HPDE6-E6E7 (cell line): ENCODE measurements around the gene DERL3.

Source experiments
- DNase-seq: peaks from one replicate; pipeline ENCODE4 v3.0.0; 2011; ENCODE audit warnings: missing footprints; ENCODE audit errors: extremely low spot score

The DERL3 gene

DNA sequence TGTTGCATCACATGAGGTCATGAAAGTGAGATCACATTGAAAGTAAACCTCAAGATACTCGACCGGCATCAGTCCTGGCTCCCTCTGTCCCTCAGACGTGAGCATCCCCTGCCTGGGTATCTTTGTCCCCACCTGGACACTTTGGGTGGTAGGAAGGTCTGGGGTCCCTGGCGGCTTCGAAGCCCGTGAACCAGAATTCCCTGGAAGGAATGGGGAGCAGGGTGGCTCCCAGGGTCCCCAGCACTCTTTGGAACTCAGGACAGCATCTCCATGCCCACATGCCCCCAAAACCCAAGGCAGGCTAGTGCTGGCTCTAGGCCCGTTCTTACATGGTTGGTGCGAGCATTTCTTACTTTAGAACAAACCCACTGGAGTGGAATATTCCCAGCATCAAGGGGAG is 7.5 kb downstream of the DERL3 start:
- DNase-seq = no peak

DNA sequence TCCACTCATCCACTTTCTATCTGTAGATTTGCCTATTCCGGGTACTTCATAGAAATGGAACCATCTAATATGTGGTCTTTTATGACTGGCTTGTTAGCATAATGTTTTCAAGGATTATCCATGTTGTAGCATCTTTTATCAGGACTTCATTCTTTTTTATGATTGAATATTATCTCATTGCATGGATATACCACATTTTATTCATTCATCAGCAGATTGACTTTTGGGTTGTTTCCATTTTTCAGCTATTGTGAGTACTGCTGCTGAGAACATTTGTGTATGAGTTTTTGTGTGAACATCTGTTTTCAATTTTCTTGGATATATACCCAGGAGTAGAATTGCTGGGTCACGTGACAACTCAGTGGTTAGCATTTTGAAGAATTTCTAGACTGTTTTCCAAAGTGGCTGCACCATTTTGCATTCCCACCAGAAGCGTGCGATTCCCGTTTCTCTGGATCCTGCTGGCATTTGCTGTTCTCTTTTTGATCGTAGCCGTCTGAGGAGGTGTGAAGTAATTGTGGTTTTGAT is 8.9 kb downstream of the DERL3 start:
- DNase-seq = no peak

DNA sequence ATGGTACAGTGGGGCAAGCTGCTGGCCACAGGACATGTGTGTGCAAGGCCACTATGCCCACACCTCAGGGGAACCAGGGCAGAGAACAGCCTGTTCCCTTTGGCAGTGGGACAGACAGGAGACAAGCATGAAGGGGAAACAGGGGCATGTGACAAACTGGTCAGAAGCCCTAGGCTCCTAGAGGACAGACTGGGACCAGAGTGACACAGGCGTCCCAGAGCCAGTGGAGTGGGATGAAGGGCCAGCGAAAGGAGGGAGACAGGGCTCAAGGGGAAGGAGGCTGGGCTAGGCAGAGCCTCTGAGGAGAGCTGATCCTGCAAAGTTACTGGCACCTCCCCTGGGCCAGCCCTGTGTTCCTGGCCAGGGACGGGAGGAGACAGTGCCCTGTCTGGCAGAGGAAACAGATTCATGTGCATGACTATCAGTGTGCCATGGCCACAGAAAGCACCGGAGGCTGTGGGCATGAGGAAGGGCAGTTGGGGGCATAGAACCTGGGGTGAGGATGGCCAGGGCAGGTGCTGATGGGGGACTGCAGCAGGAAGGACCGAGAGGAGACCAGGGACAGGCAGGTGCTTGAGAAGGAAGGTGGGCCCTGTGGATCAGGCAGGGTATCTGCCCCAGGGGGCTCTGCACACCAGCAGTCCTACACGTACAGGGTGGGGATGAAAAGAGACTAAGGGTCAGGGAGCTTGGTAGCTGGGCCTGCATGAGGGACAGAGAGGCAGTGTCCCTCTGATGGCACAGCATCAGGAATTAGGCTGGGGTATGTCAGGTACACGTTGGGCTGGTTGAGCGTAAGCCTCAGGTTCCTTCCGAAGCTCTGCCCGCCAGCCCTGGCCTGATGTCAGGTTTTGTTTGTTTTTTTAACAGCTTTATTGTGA is 9.8 kb downstream of the DERL3 start:
- no peak for DNase-seq

DNA sequence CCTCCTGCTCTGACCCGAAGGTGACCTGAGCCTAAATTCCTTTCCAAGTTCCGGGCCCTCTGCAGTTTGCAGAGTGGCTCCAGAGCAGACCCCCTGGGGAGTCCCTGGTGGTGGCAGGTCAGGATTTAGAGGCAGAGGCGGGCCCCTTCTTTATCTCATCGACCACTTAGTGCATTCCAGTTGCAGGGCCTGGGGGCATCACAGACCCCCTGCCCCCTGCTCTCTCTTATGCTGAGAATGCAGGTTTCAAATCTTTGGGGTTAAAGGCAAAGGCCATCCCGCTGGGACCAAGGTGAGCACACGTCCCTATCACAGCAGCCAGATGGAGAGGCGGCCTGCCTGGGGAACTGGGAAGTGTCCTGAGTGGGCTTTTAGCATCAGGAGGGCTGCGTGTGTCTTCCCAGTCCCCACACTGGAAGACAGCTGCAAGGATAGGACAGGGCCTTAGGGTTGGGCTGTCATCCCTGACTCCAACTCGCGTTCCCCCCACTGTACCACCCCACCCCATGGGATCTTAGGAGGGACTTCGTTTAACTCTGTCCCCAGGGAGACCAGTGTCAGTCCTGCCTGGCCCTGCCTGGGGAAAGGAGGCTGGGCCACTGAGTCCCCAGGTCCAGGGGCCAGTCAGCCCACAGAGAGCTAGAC is 11.3 kb downstream of the DERL3 start:
- DNase-seq = no peak

DNA sequence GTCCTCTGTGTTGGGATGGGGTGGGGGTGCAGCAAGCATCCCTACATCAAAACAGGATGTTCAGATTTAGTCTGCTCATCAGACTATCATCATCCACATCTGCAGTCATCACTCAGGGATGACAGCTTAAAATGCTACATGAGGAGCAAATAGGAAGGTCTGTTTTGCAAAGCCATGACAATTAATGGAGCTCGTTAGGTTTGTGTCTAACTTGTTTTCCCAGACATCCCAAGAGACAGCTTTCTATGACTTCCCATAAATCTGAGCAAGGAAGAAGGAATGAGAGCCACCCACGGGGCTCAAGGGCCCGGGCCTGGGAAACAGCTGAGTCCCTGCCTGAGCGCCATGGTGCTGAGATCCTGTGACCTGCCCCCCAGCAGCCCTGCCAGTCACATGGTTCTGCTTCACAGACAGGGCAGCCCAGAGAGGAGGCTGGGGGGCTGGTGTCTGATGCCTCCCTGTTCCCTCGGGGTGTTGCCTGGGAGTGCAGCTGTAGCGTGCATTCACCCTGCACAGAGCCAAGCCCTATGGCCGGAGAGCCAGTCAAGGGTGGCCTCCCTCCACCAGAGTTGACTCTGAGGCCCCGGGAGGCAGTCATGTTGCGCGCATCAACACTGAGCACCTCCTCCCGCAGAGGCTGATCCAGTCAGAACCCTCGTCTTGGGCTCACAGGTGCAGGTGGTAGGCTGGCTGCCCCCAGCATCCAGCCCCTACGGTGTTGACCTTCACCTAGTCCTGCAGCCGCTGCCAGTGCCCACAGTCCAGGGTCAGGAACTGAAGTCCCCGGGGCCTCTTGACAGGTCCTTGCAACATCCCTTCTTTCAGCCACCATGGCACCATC is 12.1 kb downstream of the DERL3 start:
- no peak for DNase-seq

DNA sequence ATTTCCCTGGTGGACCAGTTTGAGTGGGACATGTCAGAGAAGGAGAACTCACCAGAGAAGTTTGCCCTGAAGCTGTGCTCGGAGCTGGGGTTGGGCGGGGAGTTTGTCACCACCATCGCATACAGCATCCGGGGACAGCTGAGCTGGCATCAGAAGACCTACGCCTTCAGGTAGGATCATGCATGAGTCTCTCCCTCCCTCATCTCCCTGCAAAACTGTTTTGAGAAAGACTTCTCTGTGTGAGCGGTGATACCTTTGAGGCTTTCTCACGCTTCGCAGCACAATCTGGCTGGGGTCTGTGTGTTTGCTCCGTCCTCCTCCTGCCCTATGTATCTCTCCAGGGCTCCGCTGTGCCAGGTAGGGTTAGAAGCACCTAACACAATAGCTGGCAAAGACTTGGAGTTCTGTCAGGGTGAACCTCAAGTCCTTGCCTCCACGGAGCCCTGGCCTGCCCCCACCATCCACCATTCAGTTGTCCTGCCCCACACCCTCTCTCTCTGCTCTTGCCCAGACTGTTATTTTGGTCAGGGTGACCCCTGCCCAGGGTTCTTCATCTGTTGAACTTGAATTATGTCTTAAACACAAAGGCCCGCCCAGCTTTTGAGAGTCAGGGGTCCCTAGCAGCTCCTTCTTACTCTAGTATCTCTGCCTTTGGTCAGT is 13.4 kb downstream of the DERL3 start:
- DNase-seq = no peak

DNA sequence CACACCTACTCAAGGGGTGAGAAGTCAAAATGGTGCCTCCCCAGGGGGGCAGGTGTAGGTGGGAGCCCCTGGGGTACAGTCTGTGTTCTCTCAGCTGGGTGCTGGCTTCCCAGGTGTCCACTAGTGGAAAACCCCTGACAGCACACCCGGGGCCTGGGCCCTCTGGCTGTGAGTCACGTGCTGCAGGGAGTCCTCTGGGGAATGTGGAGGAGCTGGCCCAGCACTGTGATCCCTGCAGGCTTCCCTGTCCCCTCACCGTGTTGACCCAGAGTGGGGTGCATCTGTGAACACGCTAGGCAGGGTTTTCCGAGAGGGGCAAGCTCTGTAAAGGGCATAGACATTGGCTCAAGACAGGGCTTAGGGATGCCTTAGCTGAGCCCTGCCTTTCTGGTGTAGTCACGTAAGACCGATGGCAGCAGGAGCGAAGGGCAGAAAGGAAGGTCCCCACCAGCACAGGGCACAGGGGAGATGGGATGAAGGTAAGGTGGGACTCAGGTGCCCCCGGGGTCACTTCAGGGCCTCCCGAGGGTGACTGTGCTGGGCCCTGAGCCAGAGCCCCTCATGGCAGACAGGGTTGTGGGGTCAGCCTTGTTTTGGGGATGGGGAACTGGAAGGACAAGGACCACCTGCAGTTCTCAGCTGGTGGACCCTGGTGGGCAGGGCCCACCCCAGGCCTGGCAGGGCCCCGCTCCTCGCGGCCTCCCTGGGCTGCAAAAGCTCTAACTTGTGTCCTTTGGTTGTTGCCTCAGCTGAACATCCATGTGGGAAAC is 14.1 kb downstream of the DERL3 start:
- no peak for DNase-seq

DNA sequence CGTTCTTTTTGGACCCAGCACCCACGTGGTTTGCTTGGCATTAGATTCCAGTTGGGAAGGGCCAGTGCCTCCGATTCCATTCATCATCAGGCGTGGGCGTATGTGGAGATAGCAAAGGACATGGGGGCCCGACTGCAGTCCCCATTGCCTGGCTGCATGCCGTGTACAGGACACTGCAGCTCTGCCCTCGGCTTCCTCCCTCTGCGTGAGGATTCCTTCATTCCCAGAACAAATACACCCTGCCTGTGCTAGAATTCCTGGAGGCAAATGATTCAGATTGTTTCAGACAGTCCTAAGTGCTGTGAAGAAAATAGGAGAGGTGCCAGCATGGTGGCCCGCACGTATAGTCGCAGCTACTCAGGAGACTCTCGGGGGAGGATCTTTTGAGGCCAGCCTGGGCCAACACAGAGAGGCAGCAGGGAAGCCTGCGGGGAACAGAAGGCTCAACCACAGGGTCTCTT is 15.4 kb downstream of the DERL3 start:
- DNase-seq = no peak

DNA sequence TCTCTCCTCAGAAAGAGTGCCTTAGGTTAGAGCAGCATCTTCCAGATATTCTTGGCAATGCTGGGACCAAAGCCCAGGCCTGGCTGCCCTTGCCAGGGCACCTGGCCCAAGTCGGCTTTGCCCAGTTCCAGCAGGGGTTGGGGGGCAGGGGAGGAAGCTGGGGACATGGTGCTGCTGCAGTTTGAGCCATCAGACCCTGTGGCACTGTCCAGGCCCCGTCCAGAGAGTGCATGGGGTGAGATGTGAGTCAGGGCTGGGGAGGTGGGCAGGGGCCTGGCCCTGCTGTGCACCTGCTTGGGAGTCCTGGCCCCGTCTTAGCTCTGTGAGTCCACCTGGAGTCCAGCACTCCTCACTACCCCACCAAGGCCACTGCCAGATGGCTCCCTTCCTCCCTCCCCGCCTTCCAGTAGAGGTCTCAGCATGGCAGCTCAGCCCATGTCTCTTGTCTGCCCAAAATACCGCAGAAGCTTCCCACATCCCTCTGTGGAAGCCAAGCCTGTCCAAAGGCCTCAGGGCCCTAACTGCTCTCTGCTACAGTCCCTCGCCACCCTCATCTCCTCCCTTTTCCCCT is 16.6 kb downstream of the DERL3 start:
- no peak for DNase-seq

DNA sequence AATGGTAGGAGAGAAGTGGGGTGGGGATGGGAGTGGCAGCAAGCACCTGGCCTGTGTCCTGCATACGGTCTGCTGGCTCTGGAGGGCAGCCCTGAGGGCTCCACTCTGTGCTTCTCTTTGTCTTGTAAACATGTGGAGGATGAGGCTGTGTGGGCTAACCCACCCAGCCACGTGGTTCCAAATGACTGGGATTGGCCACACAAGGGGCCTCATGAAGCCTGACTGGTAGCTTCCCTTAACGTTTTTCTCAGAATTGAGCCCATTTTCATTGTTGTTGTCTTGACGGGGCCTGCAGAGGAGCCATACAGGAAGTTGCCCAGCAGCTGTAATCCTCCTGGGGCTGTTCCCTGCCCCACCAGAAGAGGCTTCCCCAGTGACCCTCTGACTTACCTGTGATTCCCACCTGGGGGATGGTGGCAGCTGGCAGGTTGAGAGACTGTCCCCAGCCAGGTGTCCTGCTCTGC is 18.0 kb downstream of the DERL3 start:
- DNase-seq = no peak

DNA sequence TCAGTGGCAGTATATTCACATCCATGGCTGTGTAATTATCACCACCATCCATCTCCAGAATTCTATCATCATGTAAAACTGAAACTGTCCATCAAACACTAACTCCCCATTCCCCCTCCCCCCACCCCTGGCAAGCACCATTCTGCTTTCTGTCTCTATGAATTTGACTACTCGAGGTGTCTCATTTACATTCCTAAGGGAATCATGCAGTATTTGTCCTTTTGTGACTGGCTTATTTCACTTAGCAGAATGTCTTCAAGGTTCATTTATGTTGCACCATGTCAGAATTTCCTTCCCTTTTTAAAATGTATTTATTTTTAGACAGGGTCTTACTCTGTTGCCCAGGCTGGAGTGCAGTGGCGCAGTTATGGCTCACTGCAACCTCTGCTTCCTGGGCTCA is 20.3 kb downstream of the DERL3 start:
- no peak for DNase-seq

DNA sequence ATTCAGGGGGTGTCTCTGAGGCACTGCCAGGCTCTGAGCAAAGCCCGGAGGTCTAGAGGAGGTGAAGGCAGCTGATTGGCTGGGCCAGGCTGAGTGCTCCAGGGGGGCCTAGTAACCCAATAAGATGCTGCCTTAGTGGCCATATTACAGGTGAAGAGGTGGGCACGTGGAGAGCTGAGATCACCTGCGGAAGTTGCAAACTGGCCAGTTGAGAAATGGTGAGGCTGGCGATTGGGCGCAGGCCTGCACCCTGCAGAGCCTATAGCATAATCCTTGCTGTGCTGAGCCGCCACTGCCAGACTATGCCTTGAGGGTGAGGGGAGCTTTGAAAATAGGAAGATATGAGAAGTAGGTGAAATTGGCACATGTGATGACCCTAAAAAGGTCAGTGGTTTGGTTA is 21.7 kb downstream of the DERL3 start:
- DNase-seq = no peak

DNA sequence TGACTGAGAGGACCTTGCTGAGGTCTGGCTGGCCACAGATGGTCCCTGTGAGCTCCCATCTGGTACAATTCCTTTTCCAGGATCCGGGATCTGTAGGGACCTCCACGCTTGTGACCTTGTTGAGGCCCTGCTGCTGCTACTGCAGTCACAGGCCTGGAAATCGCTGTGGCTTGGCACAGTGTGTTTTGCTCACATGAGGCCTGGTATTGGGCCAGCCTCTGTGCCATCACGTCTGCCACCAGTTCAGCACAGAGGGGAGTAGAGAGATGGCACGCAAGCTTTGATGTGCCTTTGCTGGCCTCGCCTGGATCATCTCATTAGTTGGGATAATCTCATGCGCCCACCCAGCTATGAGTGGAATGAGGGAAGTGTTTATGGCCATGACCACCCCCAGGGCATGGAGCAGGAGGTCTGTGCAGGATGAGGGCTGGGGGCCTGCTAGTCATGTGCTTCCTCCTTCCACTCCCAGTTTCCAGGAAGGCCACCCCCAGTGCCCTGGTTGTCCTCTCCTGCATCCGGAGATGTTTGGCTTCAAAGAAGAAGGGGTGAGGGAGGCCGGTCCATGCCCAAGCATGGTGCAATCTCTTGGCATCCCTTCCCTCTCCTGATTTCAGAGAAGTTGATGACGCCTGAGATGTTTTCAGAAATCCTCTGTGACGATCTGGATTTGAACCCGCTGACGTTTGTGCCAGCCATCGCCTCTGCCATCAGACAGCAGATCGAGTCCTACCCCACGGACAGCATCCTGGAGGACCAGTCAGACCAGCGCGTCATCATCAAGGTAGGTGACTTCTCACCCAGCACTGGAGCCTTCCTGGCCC is 22.4 kb downstream of the DERL3 start:
- DNase-seq = no peak

DNA sequence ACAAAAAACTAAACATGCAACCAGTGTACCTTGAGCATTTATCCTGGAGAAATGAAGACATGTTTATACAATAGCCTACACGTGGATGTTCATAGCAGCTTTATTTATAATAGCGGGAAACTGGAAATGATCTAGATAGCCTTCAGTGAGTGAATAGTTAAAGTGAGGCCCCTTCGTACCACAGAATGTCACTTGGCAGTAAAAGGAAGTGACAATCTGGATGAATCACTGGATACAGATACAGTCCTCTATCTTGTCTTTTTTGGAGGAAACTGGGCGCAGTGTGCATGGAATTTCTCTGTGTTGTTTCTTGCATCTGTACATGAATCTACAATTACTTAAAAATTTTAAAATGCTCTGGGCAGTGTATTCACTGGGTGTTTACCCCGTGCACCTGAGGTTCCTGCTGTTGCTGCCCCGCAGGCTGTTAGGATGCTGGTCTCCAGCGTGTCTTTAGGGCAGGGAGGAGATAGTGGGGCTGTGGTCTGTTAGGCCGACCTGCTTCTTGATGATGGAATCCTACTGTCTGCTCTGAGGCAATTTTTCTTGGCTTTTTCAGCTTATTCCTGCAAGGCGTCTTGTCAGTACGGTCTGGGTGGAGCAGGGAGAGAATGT is 23.2 kb downstream of the DERL3 start:
- no peak for DNase-seq

DNA sequence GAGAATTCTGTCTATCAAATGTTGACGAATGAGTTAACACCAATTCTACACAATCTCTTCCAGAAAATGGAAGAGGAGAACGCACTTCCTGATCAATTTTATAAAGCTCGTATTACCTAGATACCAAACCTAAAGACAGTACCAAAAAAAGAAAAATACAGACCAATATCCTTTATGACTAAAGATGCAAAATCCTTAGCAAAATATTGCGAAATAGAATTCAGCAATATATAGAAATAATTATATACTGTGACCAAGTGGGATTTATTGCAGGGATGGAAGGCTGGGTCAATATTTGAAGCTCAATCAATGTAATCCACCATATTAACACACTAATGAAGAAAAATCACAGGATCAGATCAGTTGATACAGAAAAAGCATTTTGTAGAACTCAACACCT is 26.4 kb downstream of the DERL3 start:
- no peak for DNase-seq

DNA sequence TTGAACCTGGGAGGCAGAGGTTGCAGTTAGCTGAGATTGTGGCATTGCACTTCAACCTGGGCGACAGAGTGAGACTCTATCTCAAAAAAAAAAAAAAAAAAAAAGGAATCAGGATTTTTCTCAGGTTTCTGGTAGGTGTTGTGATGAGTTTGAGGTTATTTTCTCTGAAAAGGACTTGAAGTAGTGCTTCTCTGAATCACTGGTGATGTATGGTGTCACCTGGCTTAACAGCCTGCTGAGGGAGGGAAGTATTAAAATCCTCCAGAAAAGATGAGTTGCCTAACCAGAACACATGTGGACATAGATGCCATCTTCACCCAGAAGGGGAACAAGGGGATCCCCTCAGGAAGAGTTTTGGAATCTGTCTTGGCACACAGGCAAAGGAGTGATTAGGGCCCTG is 32.0 kb downstream of the DERL3 start:
- no peak for DNase-seq

DNA sequence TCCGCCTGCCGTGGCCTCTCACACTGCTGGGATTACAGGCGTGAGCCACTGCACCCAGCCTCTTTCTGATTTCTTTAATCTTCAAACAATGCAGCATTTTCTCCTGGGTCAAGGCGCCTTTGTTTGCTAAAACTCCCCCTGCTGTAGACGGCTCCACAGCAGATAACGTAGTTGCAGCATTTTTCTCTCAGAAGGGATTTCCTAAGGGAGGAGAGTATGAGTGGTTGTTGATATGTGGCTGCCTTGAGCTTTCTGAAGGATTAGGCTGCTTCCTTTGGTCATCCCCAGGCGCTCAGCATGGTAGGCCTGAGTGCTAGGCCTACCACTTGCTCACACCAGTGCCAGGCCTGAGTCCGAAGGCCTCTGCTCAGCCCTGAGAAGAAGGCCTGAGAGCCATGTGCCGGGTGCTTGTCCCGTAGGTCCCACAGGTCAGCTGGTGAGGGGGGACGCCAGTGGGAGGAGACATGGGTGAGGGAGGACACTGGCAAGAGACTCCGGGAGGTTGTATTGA is 34.0 kb downstream of the DERL3 start:
- DNase-seq = no peak

DNA sequence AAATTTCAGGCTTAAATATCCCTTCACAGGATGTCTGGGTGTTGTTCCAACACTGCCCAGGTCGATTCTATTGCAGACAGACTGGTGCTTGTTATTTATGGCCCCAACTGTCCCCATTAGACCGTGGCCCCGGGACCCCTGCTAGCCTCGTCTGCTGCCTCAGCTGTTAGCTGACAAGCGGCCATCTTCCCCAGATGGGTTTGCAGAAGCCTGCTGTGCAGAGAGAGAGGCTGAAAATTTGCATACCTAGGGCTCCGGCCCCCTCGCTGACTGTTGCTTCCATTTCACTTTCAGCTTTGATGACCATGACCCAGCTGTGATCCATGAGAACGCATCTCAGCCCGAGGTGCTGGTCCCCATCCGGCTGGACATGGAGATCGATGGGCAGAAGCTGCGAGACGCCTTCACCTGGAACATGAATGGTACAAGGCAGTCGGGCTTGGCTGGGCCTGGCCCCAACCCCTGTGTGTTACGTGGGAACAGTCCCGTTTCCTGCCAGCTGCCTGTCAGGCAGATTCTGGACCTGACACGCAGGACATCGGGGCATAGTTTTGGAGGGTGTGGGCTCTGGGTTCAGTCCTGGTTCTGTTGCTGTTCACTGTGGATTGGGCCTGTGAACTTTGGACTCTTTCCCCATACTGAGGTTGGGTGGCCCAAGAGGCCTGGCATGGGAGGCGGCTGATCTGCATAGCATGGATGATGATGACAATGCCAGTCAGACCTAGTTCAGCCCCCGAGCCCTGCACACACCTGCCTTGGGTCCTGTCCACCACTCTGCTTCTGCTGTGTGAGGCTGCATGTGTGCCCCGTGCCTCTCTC is 35.6 kb downstream of the DERL3 start:
- no peak for DNase-seq
